HG03469 (cell line): Measurements from ENCODE around the gene ARHGEF2.

Experiments
- ATAC-seq: cut with Tn5 transposase; IDR thresholded peaks from one replicate; pipeline ENCODE4 v1.9.1; 2021; ENCODE audit warnings: mild to moderate bottlenecking, moderate library complexity, moderate number of reproducible peaks; ENCODE audit not compliant: unreplicated experiment

Gene ARHGEF2

DNA sequence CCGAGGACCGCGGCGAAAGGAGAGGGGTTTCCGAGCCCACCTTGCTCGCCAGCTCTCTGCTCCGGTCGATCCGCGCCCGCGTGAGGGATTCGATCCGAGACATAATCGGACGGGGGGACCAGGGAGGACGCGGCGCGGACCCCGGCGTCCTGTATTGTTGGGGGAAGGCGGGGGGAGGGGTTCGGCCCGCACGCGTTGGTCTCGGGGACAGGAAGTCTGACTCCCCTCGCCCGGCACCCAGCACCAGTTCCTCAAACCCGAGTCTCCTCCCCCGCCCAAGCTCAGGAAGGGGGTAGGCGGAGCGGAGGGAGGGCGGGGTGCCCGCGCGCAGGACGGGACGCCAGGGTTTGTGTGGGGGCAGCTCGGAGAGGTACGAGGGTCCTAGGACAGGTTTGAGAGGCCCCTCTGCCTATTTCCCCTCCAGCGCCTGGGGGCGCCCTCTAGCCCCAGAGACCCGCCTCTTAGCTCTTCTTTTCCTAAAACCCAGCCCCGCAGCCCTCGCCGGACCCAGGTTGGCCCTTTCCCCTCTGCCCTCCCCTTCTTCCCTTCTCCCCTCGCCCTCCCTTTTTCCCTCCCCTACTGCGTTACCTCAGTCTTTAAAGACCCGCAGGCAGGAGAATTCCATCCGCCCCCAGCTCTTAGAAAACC, at the start of gene ARHGEF2:
ARHGEF2 (minus strand) TSS at position 223 of the 648 bp plus-strand sequence; CDS start at position 103, 120 bp downstream.
- no peak for ATAC-seq

DNA sequence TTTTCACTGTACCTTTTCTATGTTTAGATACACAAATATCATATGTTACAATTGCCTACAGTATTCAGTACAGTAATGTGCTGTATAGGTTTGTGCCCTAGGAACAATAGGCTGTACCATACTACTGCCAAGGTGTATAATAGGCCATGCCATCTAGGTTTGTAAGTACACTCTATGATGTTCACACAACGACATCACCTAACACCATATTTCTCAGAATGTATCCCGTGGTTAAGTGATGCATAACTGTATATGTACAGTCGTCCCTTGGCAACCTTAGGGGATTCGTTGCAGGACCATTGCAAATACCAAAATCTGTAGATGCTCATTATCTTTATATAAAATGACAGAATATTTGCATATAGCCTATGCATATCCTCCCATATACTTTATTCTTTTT, 48.2 kb upstream of the ARHGEF2 start:
- ATAC-seq: no peak

DNA sequence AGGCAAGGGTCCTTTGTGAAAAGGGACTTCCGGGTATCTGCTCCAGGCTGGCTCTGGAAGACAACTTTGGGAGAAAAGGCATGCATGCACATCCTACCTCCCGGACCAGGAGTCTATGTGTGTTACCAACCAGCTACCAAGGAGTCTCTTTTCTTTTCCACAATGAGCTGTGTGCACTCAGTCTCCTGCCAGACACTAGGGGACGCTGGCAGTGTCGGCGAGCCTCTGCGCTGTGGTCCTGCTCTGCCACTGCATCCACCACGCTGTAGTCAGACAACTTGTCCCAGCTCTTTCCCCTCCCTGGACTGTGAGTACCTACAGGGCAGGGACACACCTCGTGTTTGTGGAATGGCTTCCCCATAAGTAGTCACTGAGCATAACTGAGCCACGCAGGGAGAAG, 47.5 kb upstream of the ARHGEF2 start:
- no peak for ATAC-seq

DNA sequence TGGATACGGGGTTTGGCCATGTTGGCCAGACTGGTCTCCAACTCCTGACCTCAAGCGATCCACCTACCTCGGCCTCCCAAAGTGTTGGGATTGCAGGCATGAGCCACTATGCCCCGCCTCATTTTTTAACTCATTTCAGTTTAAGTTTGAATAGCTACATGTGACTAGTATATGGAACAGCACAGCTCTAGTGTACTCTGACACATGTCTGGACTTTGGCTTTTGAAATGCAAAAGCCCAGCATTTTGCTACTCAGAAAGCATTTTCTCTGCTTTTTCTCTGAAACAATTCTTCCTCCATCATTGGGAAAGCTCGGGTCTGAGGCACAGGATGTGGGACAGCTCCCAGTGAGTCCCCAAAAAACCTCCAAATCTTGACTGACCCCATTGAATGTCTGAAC, 46.5 kb upstream of the ARHGEF2 start:
- no peak for ATAC-seq

DNA sequence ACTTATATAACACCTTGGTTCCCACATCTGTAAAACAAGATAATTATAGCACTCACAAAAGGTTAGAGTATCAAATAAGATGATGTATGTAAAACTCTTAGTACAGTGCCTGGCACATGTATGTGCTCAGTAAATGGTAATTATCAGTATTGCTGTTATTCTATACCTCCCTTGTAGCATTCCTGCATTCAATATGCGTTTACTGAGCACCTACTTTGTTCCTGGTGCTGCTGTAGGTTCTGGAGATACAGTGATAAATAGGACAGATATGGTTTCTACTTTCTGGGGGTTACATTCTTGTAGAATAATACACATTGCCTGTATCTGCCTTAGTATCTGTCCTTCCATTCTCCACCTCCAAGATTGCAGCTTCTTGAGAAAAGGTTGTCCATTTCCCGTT, 43.6 kb upstream of the ARHGEF2 start:
- ATAC-seq: no peak

DNA sequence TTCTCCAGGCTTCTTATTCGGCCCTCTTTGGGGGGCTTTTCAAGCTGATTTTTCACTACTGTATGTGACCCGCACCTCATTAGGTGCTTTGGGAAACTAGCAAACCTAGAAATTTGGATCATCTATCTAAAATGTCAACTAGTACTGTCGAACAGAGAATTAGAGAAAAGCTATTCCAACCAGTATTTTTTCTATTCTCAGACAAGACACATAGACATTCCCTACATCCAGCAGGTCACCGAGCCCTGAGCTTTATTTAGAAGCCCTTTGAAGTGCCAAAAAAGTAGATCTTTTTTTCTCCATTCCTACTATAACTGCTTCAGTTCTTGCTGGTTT, 42.7 kb upstream of the ARHGEF2 start:
- ATAC-seq: no peak

DNA sequence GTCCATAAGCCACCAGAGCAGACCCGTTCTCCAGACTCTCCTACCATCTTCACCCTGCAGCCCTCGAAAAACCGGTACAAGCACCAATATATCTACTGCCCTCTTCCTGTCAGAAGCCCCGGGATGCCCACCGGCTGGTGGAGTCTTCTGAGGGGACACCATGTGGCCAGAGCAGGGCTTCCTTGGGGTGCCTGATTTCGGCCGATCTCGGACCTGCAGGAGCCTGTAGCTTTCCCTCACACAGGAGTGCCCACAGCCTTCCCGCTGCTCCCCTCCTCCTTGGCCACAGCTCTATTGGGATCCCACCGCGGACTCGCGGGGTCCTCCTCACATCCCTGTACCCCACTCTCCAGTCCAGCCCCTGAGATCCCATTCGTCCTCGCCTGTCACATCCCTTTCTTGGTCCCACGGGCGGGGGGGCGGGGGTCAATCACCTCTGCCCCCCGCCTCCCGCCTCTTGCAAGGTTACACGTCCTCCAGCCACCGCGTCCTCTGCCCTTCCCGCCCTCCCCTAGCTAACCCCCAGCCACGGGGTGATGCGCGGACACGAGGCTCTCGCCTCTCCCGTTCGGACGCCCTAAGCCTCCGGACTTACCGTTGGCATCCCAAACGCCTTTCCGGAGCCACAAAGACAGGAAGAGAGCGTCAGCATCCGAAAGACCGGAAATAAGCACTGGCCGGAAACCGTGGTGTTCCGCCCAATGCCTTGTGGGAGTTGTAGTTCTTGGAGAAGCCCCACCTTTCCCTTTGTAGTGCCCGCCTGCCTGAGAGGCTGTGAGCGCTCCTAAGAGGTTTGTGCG, 42.1 kb upstream of the ARHGEF2 start, which contains the start of gene SSR2:
SSR2 (minus strand) TSS at position 659 of the 800 bp plus-strand sequence. CDS start 784 bp downstream, outside the sequence.
- no peak for ATAC-seq

DNA sequence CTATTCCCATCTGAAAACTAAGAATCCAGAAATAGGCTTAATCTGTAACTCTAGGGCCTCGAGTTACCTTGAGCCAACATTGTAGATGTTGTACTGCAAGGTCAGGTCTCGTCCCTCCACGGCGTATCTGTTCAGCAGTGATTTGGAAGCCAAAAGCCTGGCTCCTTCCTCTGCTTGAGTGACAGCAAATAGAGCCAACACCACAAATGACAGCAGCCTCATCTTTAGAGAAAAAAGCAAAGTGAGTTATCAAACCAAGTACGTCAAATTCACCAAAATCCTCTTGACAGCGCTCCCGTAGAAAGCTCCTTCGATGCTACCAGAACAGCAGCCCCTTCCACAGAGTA, 41.6 kb upstream of the ARHGEF2 start:
- no peak for ATAC-seq

DNA sequence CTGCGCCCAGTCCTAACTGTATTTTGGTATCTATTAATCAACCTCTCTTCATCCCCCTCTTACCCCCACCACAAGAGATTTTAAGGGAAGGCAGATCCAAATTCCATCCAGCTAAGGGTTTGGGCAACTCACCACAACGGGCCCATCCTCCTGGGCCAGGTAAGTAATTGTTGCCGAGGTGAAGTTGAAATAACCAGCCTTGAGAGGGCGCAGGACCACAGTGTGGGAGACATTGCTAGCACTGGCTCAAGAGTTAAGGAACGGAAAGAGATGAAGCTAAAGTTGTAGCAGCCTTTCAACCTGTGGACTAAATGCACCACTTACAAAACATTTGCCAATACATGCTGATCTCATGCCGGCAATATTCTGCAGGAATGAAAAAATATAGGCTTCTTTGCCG, 36.5 kb upstream of the ARHGEF2 start:
- no peak for ATAC-seq

DNA sequence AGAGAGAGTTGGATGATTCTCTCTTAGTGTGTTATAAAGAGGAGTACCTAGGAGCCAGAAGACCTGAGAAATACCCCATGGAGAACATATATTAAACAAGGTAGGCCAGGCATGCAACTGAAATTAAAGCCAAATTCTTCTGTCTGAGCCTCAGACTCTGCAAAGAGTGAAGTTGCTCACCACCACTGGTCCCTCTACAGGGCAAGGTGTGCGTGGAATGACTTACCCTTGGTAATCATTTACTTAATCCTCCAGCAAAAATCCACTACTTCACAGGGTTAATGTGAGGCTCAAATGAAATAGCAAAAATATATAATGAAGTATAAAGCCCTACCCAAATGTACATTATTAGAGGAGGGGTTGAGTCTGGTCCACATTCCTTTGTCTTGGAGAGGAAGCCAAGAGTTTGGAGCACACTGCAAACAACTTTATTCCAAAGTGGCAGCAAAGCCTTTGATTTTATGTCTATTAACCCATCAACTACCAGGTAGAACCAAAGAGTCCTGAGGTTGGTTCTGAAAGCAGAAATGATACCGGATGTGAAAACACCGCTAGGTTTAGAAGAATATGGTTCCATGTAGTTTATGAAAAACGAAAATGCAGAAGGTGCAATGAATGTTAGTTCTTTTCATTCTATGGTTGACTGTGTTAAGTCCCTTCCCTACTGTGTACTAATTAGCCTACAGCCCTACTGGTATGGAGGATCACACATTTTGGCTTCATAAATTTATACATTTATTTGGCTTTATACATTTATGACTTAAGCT, 33.9 kb upstream of the ARHGEF2 start:
- peak; percentile 66 for ATAC-seq

DNA sequence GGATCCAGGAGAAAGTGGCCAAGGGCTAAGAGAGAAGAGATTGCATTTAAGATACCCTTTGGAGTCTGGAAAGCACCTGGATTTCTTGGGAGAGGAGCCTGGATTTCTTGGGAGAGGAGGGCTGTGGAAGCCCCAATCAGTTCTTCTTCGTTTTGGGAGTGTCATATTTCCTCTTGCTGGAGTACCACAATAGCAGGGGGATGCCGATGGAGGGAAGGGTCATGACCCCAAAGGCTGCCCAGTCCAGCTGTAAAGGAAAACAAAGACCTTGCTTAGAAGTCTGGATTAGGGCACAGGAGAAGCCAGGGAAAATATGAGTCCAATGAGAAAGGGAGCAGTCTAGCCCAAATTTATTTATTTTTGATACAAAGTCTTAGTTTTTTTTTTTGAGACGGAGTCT, 31.1 kb upstream of the ARHGEF2 start:
- no peak for ATAC-seq

DNA sequence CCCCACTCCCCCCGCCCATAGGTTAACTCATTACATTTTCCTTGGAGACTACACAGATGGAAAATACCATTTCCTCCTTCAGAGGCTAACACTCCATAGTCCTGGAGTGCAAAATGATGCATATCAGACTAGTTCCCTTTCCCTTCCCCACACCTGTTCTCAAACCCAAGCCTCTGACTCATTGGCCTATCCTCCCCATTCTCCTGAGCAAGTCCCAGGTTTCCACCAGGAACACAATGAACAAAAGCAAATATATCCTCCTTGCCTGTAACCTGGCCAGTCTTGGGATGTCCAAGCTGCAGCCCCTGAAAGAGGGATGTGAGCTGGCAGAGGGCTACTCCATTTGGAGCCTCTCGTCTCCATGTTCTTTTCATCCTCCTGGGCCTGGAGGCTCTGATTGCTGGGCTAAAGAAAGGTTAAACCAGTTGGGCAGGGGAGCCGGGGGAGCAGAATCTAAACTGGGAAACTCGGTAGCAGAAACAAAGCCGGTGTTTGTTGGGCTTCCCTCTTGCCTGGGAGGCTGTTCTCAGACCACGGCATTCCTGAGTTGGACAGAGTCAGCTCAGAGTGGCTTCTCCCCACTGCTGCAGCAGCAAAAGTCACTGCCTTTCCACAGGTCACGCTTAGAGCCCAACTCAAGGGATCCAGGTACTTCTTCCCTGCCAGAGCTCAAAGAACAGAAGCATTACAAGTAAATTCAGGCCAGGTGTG, 28.5 kb upstream of the ARHGEF2 start:
- ATAC-seq: no peak

DNA sequence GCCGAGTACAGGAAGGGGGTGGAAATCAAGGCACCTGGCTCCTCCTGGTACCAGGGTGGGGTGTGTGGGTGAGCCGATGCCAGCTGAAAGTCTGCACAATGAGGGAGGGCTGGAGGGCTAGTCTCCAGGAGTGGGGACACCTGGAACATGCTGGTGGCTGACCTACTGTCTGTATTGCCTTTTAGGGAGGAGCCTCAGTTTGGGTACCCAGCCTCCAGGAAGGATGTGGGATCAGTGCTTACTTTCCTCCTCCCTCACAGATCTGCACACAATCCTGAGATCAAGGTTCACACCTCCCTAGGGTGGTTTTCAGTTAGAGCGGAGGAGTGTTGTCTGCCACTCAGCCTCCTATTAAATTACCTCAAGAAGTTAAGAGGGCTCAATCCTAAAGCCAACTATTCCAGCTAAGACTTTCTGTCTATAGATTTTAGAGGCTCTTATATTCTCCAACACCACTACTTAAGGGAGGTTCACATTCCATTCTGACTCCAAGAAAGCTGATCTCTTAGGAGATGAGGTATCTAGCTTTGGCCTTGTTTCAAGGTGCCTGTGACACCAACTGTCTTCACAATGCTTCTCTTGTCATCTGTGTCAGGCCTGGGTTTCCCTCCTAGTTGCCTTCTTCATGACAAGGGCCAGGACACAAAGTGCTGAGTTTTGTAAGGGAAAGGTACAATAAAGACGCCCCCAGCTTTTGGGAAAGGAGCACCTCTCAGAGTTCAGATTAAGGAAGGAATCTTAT, 26.7 kb upstream of the ARHGEF2 start:
- ATAC-seq: no peak

DNA sequence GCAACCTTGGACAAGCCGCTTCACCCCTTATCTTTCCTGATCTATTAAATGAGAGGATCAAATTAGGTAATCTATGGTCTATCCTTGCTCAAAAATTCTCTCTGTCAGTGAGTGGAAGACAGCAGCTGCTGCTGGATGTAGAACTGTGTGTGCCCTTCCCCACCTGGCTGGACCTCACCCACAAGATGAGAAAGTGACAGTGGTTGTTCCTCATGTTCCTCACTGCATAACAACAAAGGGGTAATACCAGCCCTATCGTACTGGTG, 25.5 kb upstream of the ARHGEF2 start:
- ATAC-seq: no peak

DNA sequence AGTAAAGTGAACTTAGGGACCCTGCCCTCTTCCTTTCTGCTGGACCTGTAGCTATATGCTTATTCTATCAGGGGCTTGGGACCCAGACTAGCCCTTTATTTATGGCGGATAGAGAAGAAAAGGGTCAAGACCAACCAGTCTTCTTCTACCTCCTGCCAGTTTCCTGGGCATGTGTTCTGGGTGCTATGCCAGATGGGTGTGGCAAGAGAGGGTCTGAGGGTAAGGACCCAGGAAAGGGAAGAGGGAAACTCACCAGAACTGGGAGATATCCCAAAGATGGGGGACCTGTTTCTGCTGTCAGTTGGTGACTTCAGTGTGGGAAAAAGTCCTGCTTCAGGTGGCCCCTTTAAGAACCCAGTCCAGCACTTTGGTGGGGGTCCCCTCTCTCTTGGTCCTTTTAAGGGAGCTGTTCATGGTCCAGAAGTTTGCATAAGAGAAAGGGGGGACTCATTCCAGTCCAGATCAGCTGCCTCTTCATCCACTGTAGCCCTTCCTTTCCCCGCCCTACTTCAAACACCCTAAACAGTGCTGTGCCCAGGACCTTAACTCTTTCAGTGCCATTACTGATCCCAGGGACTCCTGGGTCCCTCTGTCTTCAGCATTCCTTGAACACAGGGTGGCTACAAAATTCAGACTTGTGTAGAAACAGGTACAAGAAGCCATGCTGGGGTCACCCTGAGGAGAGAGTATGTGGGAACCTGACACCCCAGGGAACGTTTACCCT, 24.0 kb upstream of the ARHGEF2 start:
- no peak for ATAC-seq

DNA sequence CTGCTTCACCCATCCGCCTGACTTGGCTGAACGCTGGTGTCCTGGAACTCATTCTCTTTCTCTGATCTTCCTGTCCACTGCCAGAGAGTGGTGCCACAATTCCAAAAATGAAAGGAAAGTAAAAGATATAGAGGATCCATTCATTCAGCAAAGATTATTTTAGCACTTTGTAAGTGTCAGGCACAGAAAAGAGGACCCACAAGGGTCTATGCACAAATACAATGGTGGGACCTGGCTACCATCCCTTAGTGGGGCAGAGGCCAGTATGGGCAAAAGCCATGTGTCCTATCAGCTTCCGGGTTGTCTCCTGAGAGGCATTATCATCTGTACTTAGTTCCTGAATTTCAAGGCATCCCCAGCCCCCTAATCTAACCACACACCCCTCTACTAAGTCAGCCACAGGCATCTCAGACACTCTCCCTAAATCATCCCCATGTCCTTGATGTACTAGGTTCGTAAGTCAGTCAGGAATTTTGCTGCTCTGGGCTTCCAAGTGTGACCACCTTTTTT, 23.4 kb upstream of the ARHGEF2 start:
- ATAC-seq: no peak

DNA sequence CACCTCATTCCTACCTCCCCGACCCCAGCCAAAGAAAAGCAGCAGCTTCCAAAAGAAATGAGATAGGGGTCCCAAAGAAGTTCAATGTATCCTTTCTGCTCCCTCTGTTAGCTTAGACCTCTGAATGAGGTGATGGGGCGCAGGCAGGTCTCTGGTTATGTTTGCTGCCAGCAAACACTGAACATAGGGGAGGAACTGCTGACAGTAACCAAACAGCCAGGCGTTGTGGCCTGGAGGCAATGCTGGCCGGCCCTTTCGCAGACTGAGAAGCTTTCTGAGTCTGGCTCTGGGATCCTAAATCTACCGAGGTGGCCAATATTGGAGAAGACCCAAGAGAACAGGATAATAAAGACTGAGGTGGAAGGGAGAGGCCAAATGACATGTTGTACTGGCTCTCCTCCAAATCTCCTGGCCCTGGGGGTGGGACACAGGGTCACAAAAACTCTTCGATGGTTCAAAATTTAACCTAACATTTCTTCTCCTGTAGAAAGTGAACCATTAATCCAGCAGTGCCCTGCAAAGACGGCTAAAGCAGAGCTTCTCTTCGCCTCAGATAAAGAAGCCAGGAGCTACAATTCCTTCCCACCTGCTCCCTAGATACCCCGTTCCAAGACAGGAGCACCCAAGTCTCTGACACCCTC, 22.8 kb upstream of the ARHGEF2 start:
- no peak for ATAC-seq

DNA sequence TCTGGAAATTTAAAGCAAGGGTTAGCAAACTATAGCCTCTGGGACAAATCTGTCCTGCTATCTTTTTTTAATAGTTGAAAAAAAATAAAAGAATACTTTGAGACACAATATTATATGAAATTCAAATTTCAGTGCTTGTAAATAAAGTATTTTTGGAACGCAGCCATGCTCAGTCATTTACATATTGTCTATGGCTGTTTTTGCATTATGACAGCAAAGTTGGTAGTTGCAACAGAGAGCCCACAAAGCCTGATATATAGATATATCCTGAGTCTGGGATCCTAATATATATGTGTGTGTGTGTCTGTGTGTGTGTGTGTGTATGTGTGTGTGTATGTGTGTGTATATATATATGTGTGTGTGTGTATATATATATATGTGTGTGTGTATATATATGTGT, 21.6 kb upstream of the ARHGEF2 start:
- ATAC-seq: no peak

DNA sequence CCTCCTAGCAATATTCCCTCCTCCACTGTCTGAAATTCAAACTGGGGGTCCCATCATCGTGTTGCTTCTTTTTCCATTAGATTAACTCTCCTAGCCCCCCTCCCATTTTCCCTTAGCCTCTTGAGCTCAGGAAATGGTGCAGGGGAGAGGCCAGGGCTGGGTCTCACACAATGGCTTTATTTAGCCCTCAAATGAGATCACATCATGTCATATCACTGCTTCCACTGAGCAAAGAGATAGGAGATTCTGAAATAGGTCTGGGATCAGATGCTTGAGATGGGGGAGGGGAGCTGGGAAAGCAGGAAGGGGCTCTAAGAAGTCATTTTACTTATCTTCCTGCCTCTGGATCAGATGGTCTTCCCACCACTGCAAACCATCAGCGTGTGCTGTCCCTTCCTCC, 17.8 kb upstream of the ARHGEF2 start:
- no peak for ATAC-seq
